T-helper 17 cell (primary cell): ENCODE data around the gene PRKRA. TPM values are rescaled to one million over a fixed set of nuclear protein-coding genes. Genes with fewer than 3 reads are reported as not detected.
A peak's percentile ranks its signal among the peaks of the same experiment; 100 is the strongest.
"Not testable (repeated sequence)": the region's sequence is repeated elsewhere in the genome, so short reads cannot be mapped to it uniquely, and the experiment has no call there.

Experiments used
- ATAC-seq: fragments of 150-1000 bp; cut with Tn5 transposase; 2 replicates; pipeline ENCODE4 v1.10.0; 2021; ENCODE audit warnings: mild to moderate bottlenecking, moderate library complexity
- DNase-seq, 3 donors: peaks; one replicate each; pipeline versions ENCODE4 v3.0.0 to v3.0.0-alpha.2; 2020 to 2021
- H3K9me3 ChIP-seq: one replicate; pipeline ENCODE4 v1.7.0; 2013; ENCODE audit warnings: low read length, mild to moderate bottlenecking; ENCODE audit not compliant: control insufficient read depth, poor library complexity, severe bottlenecking
- H3K27ac Mint-ChIP-seq: one replicate; pipeline ENCODE4 v1.8.0; 2022; ENCODE audit warnings: mild to moderate bottlenecking, moderate library complexity, mixed read lengths
- H3K27me3 Mint-ChIP-seq: one replicate; pipeline ENCODE4 v1.8.0; 2022; ENCODE audit warnings: mixed read lengths
- H3K36me3 Mint-ChIP-seq: one replicate; pipeline ENCODE4 v1.8.0; 2022; ENCODE audit warnings: low read depth, mixed read lengths
- H3K4me1 Mint-ChIP-seq: one replicate; pipeline ENCODE4 v1.8.0; 2022; ENCODE audit warnings: mild to moderate bottlenecking, mixed read lengths
- H3K4me3 Mint-ChIP-seq: one replicate; pipeline ENCODE4 v1.8.0; 2022; ENCODE audit warnings: mild to moderate bottlenecking, moderate library complexity, mixed read lengths
- total RNA-seq, 4 donors: library from RNA in 2 of 4; stranded (reverse) in 2 of 4; gene quantifications; one replicate each; pipeline ENCODE4 v1.2.3 and lab custom pipeline; 2022 to 2026

Gene PRKRA
- total RNA-seq, 2 donors from 2014 or later, result 110 to 119 TPM

- Mint-ChIP-seq H3K27me3 (no peaks in the 10 kb centered on the region), H3K4me1 (peaks cover 18% of the 10 kb centered on the region), H3K27ac (peak overlapping the region; percentile 39)
Observed at GRCh38 chr2:178418426-178418825, 32.5 kb downstream of the PRKRA start.

GRCh38 chr2:178417916-178418315 lies 33.1 kb downstream of the PRKRA start:
- H3K4me1 Mint-ChIP-seq, result peaks cover 20% of the 10 kb centered on the region
- H3K9me3 ChIP-seq, result no peaks in the 10 kb centered on the region
- H3K27me3 Mint-ChIP-seq, result no peaks in the 10 kb centered on the region
- peak overlapping the region; percentile 39 for H3K27ac Mint-ChIP-seq
- no peaks in the 10 kb centered on the region for H3K36me3 Mint-ChIP-seq
- ATAC-seq (no peak), DNase-seq (no peak)
- no peak overlapping the region for H3K4me3 Mint-ChIP-seq

More at GRCh38 chr2:178418426-178418825, 32.5 kb downstream of the PRKRA start:
- no peaks in the 10 kb centered on the region for H3K36me3 Mint-ChIP-seq
- ATAC-seq (no peak), DNase-seq (no peak)
- no peaks in the 10 kb centered on the region for H3K9me3 ChIP-seq
- no peak overlapping the region for H3K4me3 Mint-ChIP-seq

- ATAC-seq, result no peak
- no peak overlapping the region for H3K27ac Mint-ChIP-seq
- H3K4me3 Mint-ChIP-seq, result no peak overlapping the region
- H3K27me3 Mint-ChIP-seq, result no peaks in the 10 kb centered on the region
- H3K9me3 ChIP-seq, result no peaks in the 10 kb centered on the region
- no peak for DNase-seq
- no peaks in the 10 kb centered on the region for H3K36me3 Mint-ChIP-seq
- peaks cover 22% of the 10 kb centered on the region for H3K4me1 Mint-ChIP-seq
Observed at GRCh38 chr2:178415979-178416378, 35.0 kb downstream of the PRKRA start.

- Mint-ChIP-seq H3K27me3 (no peaks in the 10 kb centered on the region), H3K27ac (peak overlapping the region; percentile 96), H3K4me3 (peak overlapping the region; percentile 94), H3K36me3 (no peaks in the 10 kb centered on the region), H3K4me1 (peaks cover 22% of the 10 kb centered on the region)
- H3K9me3 ChIP-seq, result no peaks in the 10 kb centered on the region
- ATAC-seq, result peak; percentile 71
- peak; percentile 57 to 60 (median 60) for DNase-seq
Observed at GRCh38 chr2:178414266-178415247, 36.4 kb downstream of the PRKRA start.

DNA sequence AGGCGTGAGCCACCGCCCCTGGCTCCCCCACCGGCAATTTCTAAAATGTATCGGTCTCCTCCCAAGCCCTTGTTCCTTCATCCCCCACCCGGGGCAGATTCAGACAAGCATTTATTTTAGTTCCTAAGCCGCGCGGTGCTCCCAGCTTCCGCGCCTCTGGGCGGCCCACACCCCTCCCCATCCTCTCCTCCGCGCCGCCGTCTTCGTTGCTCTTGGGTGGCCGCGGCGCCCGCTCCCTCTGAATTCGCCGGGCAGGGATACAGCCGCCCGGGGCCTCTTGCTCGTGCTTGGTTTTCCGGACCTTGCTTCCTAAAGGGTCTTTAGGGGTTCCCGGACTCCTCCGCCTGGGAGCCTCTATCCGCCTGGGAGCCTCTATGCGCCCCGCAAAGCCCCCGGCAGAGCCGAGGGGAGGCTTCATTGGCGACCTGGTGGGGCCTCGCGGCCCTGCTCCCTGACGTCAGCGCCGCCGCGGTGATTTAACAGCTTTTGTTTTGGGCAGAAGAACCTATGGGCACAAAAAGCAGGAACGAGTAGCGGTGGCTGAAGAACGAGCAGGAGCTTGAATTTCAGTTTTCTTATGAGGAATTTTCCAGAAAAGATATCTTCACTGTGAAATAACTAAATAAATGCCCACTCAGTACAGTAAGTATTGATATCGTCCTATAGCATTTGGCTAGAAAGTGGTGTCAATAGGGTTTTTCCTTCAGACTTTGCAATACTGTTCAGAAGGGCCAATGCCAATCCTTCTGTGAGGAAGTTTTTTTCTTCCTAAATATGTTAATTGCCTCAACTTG lies 37.3 kb downstream of the PRKRA start:
- no peaks in the 10 kb centered on the region for H3K36me3 Mint-ChIP-seq
- H3K27ac Mint-ChIP-seq, result peak overlapping the region; percentile 96
- peaks cover 22% of the 10 kb centered on the region for H3K4me1 Mint-ChIP-seq
- peak overlapping the region; percentile 94 for H3K4me3 Mint-ChIP-seq
- ATAC-seq (peak; percentile 86), DNase-seq (peak; percentile 52 to 62 (median 57))
- H3K27me3 Mint-ChIP-seq, result no peaks in the 10 kb centered on the region
- no peaks in the 10 kb centered on the region for H3K9me3 ChIP-seq

DNA sequence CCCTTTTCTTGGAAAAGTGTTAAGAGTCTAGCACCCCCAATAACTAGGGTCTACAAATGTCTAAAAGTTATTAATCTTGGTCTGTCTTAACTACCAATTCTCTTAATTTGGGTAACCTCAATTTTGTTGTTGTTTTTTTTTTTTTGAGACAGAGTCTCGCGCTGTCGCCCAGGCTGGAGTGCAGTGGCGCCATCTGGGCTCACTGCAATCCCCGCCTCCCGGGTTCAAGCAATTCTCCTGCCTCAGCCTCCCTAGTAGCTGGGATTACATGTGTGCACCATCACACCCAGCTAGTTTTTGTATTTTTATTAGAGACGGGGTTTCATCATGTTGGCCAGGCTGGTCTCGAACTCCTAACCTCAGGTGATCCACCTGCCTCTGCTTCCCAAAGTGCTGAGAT lies 38.5 kb downstream of the PRKRA start:
- H3K4me1 Mint-ChIP-seq, result peaks cover 22% of the 10 kb centered on the region
- not testable (repeated sequence) for ATAC-seq
- H3K27ac Mint-ChIP-seq, result peak overlapping the region; percentile 96

DNA sequence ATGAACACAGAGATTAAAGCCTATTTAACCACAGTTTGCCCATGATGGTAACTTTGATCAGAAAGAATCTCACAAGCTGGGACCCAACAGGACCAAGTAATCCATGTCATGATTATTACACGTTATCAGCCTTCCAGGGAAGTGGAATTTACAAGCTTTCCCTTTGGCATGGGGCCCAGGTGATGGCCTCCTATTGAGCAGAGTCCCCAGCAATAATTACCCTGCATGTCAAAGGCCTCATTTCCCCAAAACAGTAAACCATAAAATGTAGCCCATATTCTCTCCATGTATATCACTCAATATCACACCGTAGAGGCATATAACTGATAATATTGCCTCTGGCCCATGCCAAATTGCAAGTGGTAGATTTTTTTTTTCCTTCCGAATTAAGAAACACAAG lies 38.9 kb downstream of the PRKRA start:
- H3K9me3 ChIP-seq, result no peaks in the 10 kb centered on the region
- Mint-ChIP-seq H3K27me3 (no peaks in the 10 kb centered on the region), H3K4me3 (no peak overlapping the region), H3K36me3 (no peaks in the 10 kb centered on the region), H3K4me1 (peaks cover 22% of the 10 kb centered on the region), H3K27ac (no peak overlapping the region)
- no peak for ATAC-seq
- no peak for DNase-seq

More for the DNA sequence above, 38.5 kb downstream of the PRKRA start:
- not testable (repeated sequence) for H3K27me3 Mint-ChIP-seq, H3K9me3 ChIP-seq, H3K36me3 Mint-ChIP-seq, DNase-seq
- H3K4me3 Mint-ChIP-seq, result peak overlapping the region; percentile 94

DNA sequence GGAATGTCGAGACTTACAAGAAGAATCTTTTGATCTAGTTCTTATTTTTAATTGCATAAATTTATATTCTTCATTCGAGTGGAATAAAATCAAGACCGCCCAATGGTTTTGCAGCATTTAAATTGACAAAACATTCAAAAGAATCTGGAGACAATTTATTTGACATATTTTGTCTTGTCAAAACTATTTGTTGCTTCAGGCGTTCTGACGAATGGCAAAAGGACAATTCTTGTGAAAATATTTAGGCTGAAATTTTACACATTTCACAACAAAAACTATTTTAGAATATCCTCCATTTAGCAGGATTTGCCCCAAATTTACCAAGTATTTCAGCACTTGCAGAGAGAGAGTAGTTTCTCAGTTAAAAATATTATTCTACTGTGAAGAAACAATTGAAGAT lies 41.7 kb downstream of the PRKRA start:
- H3K27me3 Mint-ChIP-seq, result peaks cover 5% of the 10 kb centered on the region
- H3K27ac Mint-ChIP-seq, result no peak overlapping the region
- peaks cover 12% of the 10 kb centered on the region for H3K4me1 Mint-ChIP-seq
- no peaks in the 10 kb centered on the region for H3K36me3 Mint-ChIP-seq
- ATAC-seq, result no peak
- DNase-seq, result no peak
- no peaks in the 10 kb centered on the region for H3K9me3 ChIP-seq
- H3K4me3 Mint-ChIP-seq, result no peak overlapping the region

DNA sequence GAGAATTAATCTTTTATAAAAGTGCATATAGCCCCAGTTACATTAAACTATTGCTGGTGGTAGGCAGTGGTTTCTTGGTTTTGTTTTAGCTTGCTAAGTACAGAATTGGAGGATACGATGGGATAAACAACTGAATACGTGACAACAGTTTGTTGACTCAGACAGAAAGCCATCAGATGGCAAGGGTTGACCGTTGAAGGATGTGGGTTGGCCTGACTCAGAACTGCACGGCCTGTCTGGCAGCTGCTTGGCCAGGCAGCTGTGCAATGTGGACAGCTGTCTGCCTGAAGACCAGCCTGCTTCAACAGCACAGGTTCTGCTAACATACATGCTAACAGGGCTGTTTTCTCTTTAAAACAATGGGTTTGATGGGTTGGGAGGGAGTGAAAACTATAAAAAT lies 46.6 kb downstream of the PRKRA start:
- no peaks in the 10 kb centered on the region for H3K36me3 Mint-ChIP-seq
- no peaks in the 10 kb centered on the region for H3K9me3 ChIP-seq
- peaks cover 18% of the 10 kb centered on the region for H3K27me3 Mint-ChIP-seq
- DNase-seq (no peak), ATAC-seq (no peak)
- peaks cover 7% of the 10 kb centered on the region for H3K4me1 Mint-ChIP-seq
- H3K4me3 Mint-ChIP-seq, result no peak overlapping the region
- H3K27ac Mint-ChIP-seq, result no peak overlapping the region

DNA sequence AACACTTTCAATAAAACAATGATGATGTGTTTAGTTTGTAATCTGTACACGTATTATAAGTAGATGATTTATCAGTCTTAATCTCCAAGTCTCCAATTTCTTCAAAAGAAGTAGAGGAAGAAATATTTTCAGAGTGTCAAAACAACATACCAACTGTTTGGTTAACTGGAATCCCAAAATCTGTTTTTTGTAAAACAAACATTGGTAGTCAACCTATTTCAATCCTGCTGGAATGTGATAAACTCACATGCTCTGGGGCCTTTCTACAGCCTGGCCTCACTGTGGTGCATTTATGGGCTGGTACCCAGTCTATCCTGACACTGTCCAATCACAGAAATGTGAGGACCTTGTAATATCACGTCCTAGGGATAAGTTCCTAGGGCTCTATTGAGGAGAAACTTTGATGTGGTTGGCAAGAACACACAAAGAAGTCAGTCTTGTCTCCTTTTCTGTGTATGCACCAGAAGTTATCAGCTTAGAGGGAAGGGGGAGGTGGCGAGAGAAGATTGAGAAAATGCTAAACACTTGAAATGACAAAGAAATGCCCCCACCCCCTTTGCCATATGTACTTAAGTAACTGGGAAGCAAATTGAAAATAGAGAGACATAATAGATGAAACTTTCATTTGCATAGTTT lies 47.2 kb downstream of the PRKRA start:
- Mint-ChIP-seq H3K27ac (no peak overlapping the region), H3K36me3 (no peaks in the 10 kb centered on the region), H3K4me1 (peaks cover 7% of the 10 kb centered on the region), H3K4me3 (peak overlapping the region; percentile 21), H3K27me3 (peaks cover 18% of the 10 kb centered on the region)
- ATAC-seq, result no peak
- no peaks in the 10 kb centered on the region for H3K9me3 ChIP-seq
- no peak for DNase-seq

GRCh38 chr2:178401994-178402437 lies 49.0 kb downstream of the PRKRA start:
- H3K4me1 Mint-ChIP-seq, result peaks cover 10% of the 10 kb centered on the region
- DNase-seq (no peak), ATAC-seq (no peak)
- H3K27me3 Mint-ChIP-seq, result peaks cover 18% of the 10 kb centered on the region
- H3K36me3 Mint-ChIP-seq, result no peaks in the 10 kb centered on the region
- no peak overlapping the region for H3K27ac Mint-ChIP-seq
- H3K9me3 ChIP-seq, result no peaks in the 10 kb centered on the region
- no peak overlapping the region for H3K4me3 Mint-ChIP-seq

DNA sequence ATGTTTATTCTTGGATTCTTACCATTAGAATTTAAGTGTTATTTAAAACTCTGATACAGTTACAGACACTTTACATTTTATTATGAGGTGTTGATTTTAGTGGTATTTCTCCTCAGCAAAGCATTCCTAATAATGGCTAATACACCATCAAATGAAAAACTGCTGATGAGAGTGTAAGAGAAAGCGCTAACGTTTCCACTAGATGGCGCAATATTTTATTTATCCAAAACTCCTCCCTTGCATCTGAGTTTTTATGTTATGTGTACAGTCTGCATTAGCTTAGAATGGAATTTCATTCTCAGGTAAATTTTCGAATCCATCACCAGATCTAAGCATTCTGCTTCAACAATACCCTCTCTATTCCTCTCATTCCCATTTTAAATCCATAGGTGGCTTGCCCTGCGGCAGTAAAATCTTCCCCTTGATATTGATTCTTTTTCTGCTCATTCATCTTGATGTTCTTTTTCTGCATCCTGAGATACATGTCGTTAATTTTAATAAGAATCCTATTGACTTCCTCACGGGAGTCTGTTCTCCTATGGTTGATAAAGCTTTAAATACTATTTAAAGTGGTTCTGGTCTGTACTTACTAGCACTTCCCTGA lies 53.9 kb downstream of the PRKRA start:
- H3K4me1 Mint-ChIP-seq, result peaks cover 3% of the 10 kb centered on the region
- no peak for DNase-seq
- no peaks in the 10 kb centered on the region for H3K36me3 Mint-ChIP-seq
- H3K27ac Mint-ChIP-seq, result no peak overlapping the region
- H3K4me3 Mint-ChIP-seq, result no peak overlapping the region
- H3K9me3 ChIP-seq, result no peaks in the 10 kb centered on the region
- ATAC-seq, result peak; percentile 46
- H3K27me3 Mint-ChIP-seq, result peaks cover 20% of the 10 kb centered on the region
